Liver (tissue), 9 donors: Measurements from ENCODE around the gene IMPA2. TPM values are rescaled to one million over a fixed set of nuclear protein-coding genes. Genes with fewer than 3 reads are reported as not detected.

Experiments
- DNase-seq: peaks from one replicate; pipeline ENCODE4 v3.0.0-alpha.2; 2017; ENCODE audit warnings: low spot score
- H3K27ac ChIP-seq, 2 donors: one replicate each; pipeline ENCODE4 v1.7.0; 2013; ENCODE audit warnings: inconsistent platforms in 2 of 2, low read length in 2 of 2, control low read depth in 1 of 2, low read depth in 1 of 2, mild to moderate bottlenecking in 1 of 2
- H3K27me3 ChIP-seq, 4 donors: one replicate each; pipeline versions ENCODE4 v1.6.1 to v1.7.0; 2013; ENCODE audit warnings: low read length in 3 of 4, inconsistent platforms in 1 of 4, mild to moderate bottlenecking in 1 of 4, moderate library complexity in 1 of 4; ENCODE audit not compliant: control insufficient read depth in 4 of 4, insufficient read depth in 4 of 4
- H3K36me3 ChIP-seq, 4 donors: one replicate each; pipeline versions ENCODE4 v1.6.1 to v1.7.0; 2013; ENCODE audit warnings: low read length in 3 of 4, mild to moderate bottlenecking in 3 of 4, low read depth in 1 of 4, moderate library complexity in 1 of 4; ENCODE audit not compliant: control insufficient read depth in 4 of 4, insufficient read depth in 3 of 4
- H3K4me1 ChIP-seq, 4 donors: one replicate each; pipeline versions ENCODE4 v1.6.1 to v1.7.0; 2013; ENCODE audit warnings: low read length in 3 of 4, mild to moderate bottlenecking in 3 of 4, moderate library complexity in 1 of 4; ENCODE audit not compliant: control insufficient read depth in 4 of 4, insufficient read depth in 4 of 4
- H3K4me3 ChIP-seq, 3 donors: one replicate each; pipeline versions ENCODE4 v1.6.1 to v1.7.0; 2013; ENCODE audit warnings: low read length in 3 of 3, control low read depth in 1 of 3, low read depth in 1 of 3, mild to moderate bottlenecking in 1 of 3
- H3K9ac ChIP-seq, 2 donors: one replicate each; pipeline ENCODE4 v1.7.0; 2013; ENCODE audit warnings: low read length in 2 of 2, mild to moderate bottlenecking in 2 of 2, moderate library complexity in 2 of 2, control low read depth in 1 of 2, low read depth in 1 of 2
- H3K9me3 ChIP-seq, 4 donors: one replicate each; pipeline versions ENCODE4 v1.6.1 to v1.7.0; 2013; ENCODE audit warnings: low read length in 3 of 4; ENCODE audit not compliant: control insufficient read depth in 4 of 4
- ATF3 ChIP-seq: IDR thresholded peaks from 2 replicates; pipeline ENCODE4 v1.6.1; 2016; ENCODE audit warnings: antibody characterized with exemption
- EGR1 ChIP-seq, 2 donors: IDR thresholded peaks; 2 replicates each; pipeline ENCODE4 v1.6.1; 2016 to 2018; ENCODE audit warnings: antibody characterized with exemption in 2 of 2, low read depth in 2 of 2
- FOXA2 ChIP-seq: IDR thresholded peaks from 2 replicates; pipeline ENCODE4 v1.6.1; 2016; ENCODE audit warnings: antibody characterized with exemption
- HNF4A ChIP-seq, 2 donors: conservative IDR thresholded peaks; 2 replicates each; pipeline ENCODE4 v1.6.1; 2016; ENCODE audit warnings: antibody characterized with exemption in 2 of 2, mild to moderate bottlenecking in 2 of 2
- HNF4G ChIP-seq: IDR thresholded peaks from 2 replicates; pipeline ENCODE4 v1.6.1; 2016; ENCODE audit warnings: antibody characterized with exemption
- JUND ChIP-seq, 2 donors: IDR thresholded peaks; 2 replicates each; pipeline ENCODE4 v1.6.1; 2016; ENCODE audit warnings: antibody characterized with exemption in 2 of 2
- NR2F2 ChIP-seq: IDR thresholded peaks from 2 replicates; pipeline ENCODE4 v1.6.1; 2016; ENCODE audit warnings: antibody characterized with exemption
- RAD21 ChIP-seq, 2 donors: IDR thresholded peaks; 2 replicates each; pipeline ENCODE4 v1.6.1; 2016; ENCODE audit warnings: antibody characterized with exemption in 2 of 2, mild to moderate bottlenecking in 2 of 2
- RXRA ChIP-seq, 2 donors: IDR thresholded peaks; 2 replicates each; pipeline ENCODE4 v1.6.1; 2017 to 2018; ENCODE audit warnings: antibody characterized with exemption in 2 of 2, mild to moderate bottlenecking in 1 of 2
- SP1 ChIP-seq: IDR thresholded peaks from 2 replicates; pipeline ENCODE4 v1.6.1; 2018; ENCODE audit warnings: antibody characterized with exemption, mild to moderate bottlenecking
- TAF1 ChIP-seq: conservative IDR thresholded peaks from 2 replicates; pipeline ENCODE4 v1.6.1; 2016; ENCODE audit warnings: antibody characterized with exemption, mild to moderate bottlenecking
- YY1 ChIP-seq: IDR thresholded peaks from 2 replicates; pipeline ENCODE4 v1.6.1; 2016; ENCODE audit warnings: antibody characterized with exemption, mild to moderate bottlenecking
- ZBTB33 ChIP-seq: IDR thresholded peaks from 2 replicates; pipeline ENCODE4 v1.6.1; 2016; ENCODE audit warnings: antibody characterized with exemption
- WGBS: extraction: QIAGEN DNeasy Blood & Tissue Kit; methylation state at CpG from one replicate; pipeline ENCODE4 v1.1.7; 2013; 5-methylcytosine and 5-hydroxymethylcytosine counted together
- polyA plus RNA-seq, 2 donors: library from polyadenylated mRNA; stranded (reverse) in 1 of 2; unstranded in 1 of 2; fragments of 200-250 nt in 1 of 2; fragments of >200 nt in 1 of 2; fragmentation: Nextera tagmentation in 1 of 2; extraction: Ambion mirVana in 1 of 2; gene quantifications; one replicate each; pipeline versions ENCODE4 v1.2.1 to v1.2.3, GENCODE V29; 2013 to 2015
- total RNA-seq, 2 donors: library from RNA; depleted of rRNA; stranded (reverse); fragments of >200 nt; gene quantifications; one replicate each; pipeline ENCODE4 v1.2.3, GENCODE V29; 2014
- donor health status: healthy.
- donor health status: healthy.
- donor health status: healthy.
- donor health status: healthy.
- donor health status: healthy.

Gene IMPA2
- total and polyA plus RNA-seq, 4 donors = 27.5 to 55.8 (median 48.2) TPM

GRCh38 chr18:11999429-11999828 lies 18.1 kb downstream of the IMPA2 start:
- Histone ChIP-seq H3K4me3 (no peak overlapping the region), H3K36me3 (peaks cover 0 to 5% (median 0%) of the 10 kb centered on the region in 4 donors), H3K9ac (no peak overlapping the region), H3K9me3 (no peaks in the 10 kb centered on the region), H3K27me3 (no peaks in the 10 kb centered on the region), H3K27ac (no peak overlapping the region), H3K4me1 (peaks cover 2 to 25% (median 16%) of the 10 kb centered on the region in 4 donors)
- TF ChIP-seq FOXA2 (no peak), EGR1 (IDR thresholded peaks at IDR 0.05; ENCODE audit: low read depth in 2 of 2) (no peak), JUND (IDR thresholded peaks at IDR 0.05) (no peak), RAD21 (IDR thresholded peaks at IDR 0.05) (no peak), NR2F2 (no peak), SP1 (no peak), ATF3 (no peak), HNF4A (conservative IDR thresholded peaks at IDR 0.05) (no peak)
- 73% methylated on average over 7 of the region's 7 CpGs for WGBS
- DNase-seq = no peak

- no peak overlapping the region for H3K9ac ChIP-seq
- DNase-seq = no peak
- H3K4me1 ChIP-seq = peaks cover 2 to 23% (median 15%) of the 10 kb centered on the region in 4 donors
These were observed 18.9 kb downstream of the IMPA2 start for GRCh38 chr18:12000072-12000659.

GRCh38 chr18:12001421-12001820 lies 20.1 kb downstream of the IMPA2 start:
- Histone ChIP-seq H3K36me3 (peaks cover 0 to 7% (median 4%) of the 10 kb centered on the region in 4 donors), H3K9me3 (no peaks in the 10 kb centered on the region), H3K9ac (no peak overlapping the region), H3K4me1 (peaks cover 2 to 16% (median 11%) of the 10 kb centered on the region in 4 donors), H3K4me3 (no peak overlapping the region), H3K27ac (no peak overlapping the region), H3K27me3 (no peaks in the 10 kb centered on the region)
- 68% methylated on average over 5 of the region's 5 CpGs for WGBS
- TF ChIP-seq YY1 (peak; percentile 21), FOXA2 (peak; percentile 80), HNF4A (conservative IDR thresholded peaks at IDR 0.05) (peak; percentile 10 to 24), RXRA (IDR thresholded peaks at IDR 0.05) (peak; percentile 28 to 41), SP1 (peak; percentile 48), ATF3 (no peak), JUND (IDR thresholded peaks at IDR 0.05) (no peak), RAD21 (IDR thresholded peaks at IDR 0.05) (peak in 1 of 2 donors; percentile 24)
- DNase-seq = no peak

More at GRCh38 chr18:12000072-12000659, 18.9 kb downstream of the IMPA2 start:
- Histone ChIP-seq H3K27me3 (no peaks in the 10 kb centered on the region), H3K36me3 (peaks cover 0 to 5% (median 0%) of the 10 kb centered on the region in 4 donors), H3K4me3 (no peak overlapping the region), H3K27ac (no peak overlapping the region), H3K9me3 (no peaks in the 10 kb centered on the region)
- TF ChIP-seq RXRA (IDR thresholded peaks at IDR 0.05) (peak in 1 of 2 donors; percentile 6), HNF4A (conservative IDR thresholded peaks at IDR 0.05) (peak in 1 of 2 donors; percentile 28), ATF3 (no peak), SP1 (peak; percentile 39)
- 35% methylated on average over 5 of the region's 5 CpGs for WGBS

- Histone ChIP-seq H3K4me3 (no peak overlapping the region), H3K4me1 (peaks cover 8 to 24% (median 19%) of the 10 kb centered on the region in 4 donors), H3K27me3 (no peaks in the 10 kb centered on the region), H3K9ac (no peak overlapping the region), H3K27ac (no peak overlapping the region), H3K36me3 (peaks cover 0 to 7% (median 4%) of the 10 kb centered on the region in 4 donors), H3K9me3 (no peaks in the 10 kb centered on the region)
- TF ChIP-seq HNF4A (conservative IDR thresholded peaks at IDR 0.05) (no peak), HNF4G (no peak), ZBTB33 (no peak), TAF1 (no peak), RAD21 (IDR thresholded peaks at IDR 0.05) (no peak), NR2F2 (peak; percentile 20), JUND (IDR thresholded peaks at IDR 0.05) (no peak)
- whole genome bisulfite sequencing = 93% methylated on average over 1 of the region's 1 CpG
- DNase-seq = no peak
These were observed 22.6 kb downstream of the IMPA2 start for GRCh38 chr18:12003894-12004293.
